ENCODE data around the gene PRDM11. TPM values are rescaled to one million over a fixed set of nuclear protein-coding genes. Genes with fewer than 3 reads are reported as not detected.

The PRDM11 gene
- total and polyA plus RNA-seq, 9 donors: 8.7 to 45.4 (median 28.9) TPM

- peaks cover 17% of the 10 kb centered on the region for H3K4me1 ChIP-seq (ENCODE audit: insufficient read depth)
- intact Hi-C loops (cut with DNase I): loop anchor here in 2 of 4 donors (2.0 to 10.0 kb wide), 3 partner anchors 34 to 87 kb away; no protein-coding TSS in a partner anchor
- H3K4me3 ChIP-seq: peak overlapping the region; percentile 74
- H3K27me3 ChIP-seq: no peaks in the 10 kb centered on the region
- no peak for DNase-seq
- 51 to 59% (median 57%) methylated on average over 12 of the region's 12 CpGs for WGBS, 3 donors
- no peaks in the 10 kb centered on the region for H3K9me3 ChIP-seq
- H3K36me3 ChIP-seq: no peaks in the 10 kb centered on the region
- H3K27ac ChIP-seq: peak overlapping the region; percentile 88 to 92
- TF ChIP-seq EP300 (IDR thresholded peaks at IDR 0.05) (no peak), POLR2A (IDR thresholded peaks at IDR 0.05) (no peak)
- TF ChIP-seq, protein P1, sequence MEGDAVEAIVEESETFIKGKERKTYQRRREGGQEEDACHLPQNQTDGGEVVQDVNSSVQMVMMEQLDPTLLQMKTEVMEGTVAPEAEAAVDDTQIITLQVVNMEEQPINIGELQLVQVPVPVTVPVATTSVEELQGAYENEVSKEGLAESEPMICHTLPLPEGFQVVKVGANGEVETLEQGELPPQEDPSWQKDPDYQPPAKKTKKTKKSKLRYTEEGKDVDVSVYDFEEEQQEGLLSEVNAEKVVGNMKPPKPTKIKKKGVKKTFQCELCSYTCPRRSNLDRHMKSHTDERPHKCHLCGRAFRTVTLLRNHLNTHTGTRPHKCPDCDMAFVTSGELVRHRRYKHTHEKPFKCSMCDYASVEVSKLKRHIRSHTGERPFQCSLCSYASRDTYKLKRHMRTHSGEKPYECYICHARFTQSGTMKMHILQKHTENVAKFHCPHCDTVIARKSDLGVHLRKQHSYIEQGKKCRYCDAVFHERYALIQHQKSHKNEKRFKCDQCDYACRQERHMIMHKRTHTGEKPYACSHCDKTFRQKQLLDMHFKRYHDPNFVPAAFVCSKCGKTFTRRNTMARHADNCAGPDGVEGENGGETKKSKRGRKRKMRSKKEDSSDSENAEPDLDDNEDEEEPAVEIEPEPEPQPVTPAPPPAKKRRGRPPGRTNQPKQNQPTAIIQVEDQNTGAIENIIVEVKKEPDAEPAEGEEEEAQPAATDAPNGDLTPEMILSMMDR (IDR thresholded peaks at IDR 0.05): no peak
These were observed 1.6 kb downstream of the PRDM11 start for GRCh38 chr11:45147891-45148675.

- Histone ChIP-seq H3K27ac (no peak overlapping the region), H3K36me3 (no peaks in the 10 kb centered on the region), H3K27me3 (no peaks in the 10 kb centered on the region), H3K4me1 (ENCODE audit: insufficient read depth) (peaks cover 21% of the 10 kb centered on the region), H3K9me3 (no peaks in the 10 kb centered on the region), H3K4me3 (no peak overlapping the region)
- no peak for DNase-seq
- TF ChIP-seq POLR2A (IDR thresholded peaks at IDR 0.05): no peak
- TF ChIP-seq, protein P1 (IDR thresholded peaks at IDR 0.05): no peak
- TF ChIP-seq EP300 (IDR thresholded peaks at IDR 0.05): no peak
- 85 to 98% (median 97%) methylated on average over 8 of the region's 8 CpGs for WGBS, 3 donors
- intact Hi-C loops (cut with DNase I): loop anchor here in 2 of 4 donors (5.0 to 10.0 kb wide), 2 partner anchors 33 to 85 kb away; no protein-coding TSS in a partner anchor
These were observed 3.1 kb downstream of the PRDM11 start for GRCh38 chr11:45149483-45150056.

DNA sequence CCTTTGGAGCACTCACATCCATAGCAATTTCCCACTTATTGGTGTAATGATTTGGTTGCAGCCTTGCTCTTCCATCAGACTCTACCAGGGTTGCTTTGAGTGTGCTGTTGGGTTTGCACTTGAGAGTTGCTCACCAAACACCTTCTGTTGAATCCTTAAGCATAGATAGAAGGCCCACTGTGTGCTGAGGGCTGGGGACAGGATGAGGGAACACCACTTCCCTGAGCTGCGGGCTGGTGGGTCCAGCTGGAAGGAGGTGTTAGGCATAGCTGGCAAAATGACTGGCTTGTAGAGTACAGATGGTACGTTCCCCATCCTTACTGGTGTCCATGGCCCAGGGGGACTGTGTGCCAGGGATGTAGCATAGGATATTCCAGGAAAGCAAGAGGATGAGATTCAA lies 3.9 kb downstream of the PRDM11 start:
- TF ChIP-seq EP300 (IDR thresholded peaks at IDR 0.05) (no peak), POLR2A (IDR thresholded peaks at IDR 0.05) (no peak)
- TF ChIP-seq, protein P1 (IDR thresholded peaks at IDR 0.05): no peak
- no peaks in the 10 kb centered on the region for H3K27me3 ChIP-seq
- H3K36me3 ChIP-seq: no peaks in the 10 kb centered on the region
- H3K4me1 ChIP-seq (ENCODE audit: insufficient read depth): peaks cover 27% of the 10 kb centered on the region
- H3K27ac ChIP-seq: no peak overlapping the region
- WGBS, 3 donors: 91 to 97% (median 91%) methylated on average over 2 of the region's 2 CpGs
- DNase-seq: no peak
- intact Hi-C loops (cut with DNase I): no loop called here
- H3K9me3 ChIP-seq: no peaks in the 10 kb centered on the region
- H3K4me3 ChIP-seq: no peak overlapping the region

GRCh38 chr11:45150943-45151342 lies 4.5 kb downstream of the PRDM11 start:
- intact Hi-C loops (cut with DNase I): no loop called here
- no peak for TF ChIP-seq POLR2A (IDR thresholded peaks at IDR 0.05)
- TF ChIP-seq, protein P1 (IDR thresholded peaks at IDR 0.05): no peak
- no peak for TF ChIP-seq EP300 (IDR thresholded peaks at IDR 0.05)
- DNase-seq: no peak
- H3K27me3 ChIP-seq: no peaks in the 10 kb centered on the region
- peaks cover 29% of the 10 kb centered on the region for H3K4me1 ChIP-seq (ENCODE audit: insufficient read depth)
- no peaks in the 10 kb centered on the region for H3K9me3 ChIP-seq
- 84 to 91% (median 87%) methylated on average over 4 of the region's 4 CpGs for WGBS, 3 donors
- H3K36me3 ChIP-seq: no peaks in the 10 kb centered on the region
- H3K4me3 ChIP-seq: no peak overlapping the region
- H3K27ac ChIP-seq: no peak overlapping the region
